BE2C (cell line): ENCODE results near the gene DQX1.

ENCODE experiments used
- DNase-seq: peaks from one replicate; pipeline ENCODE4 v3.0.0-alpha.2; 2020
- H3K27me3 ChIP-seq: fragments of 250-450 bp; sonication (Bioruptor Pico); 2 replicates; pipeline ENCODE4 v1.5.1; 2020; ENCODE audit warnings: mild to moderate bottlenecking
- H3K36me3 ChIP-seq: fragments of 250-450 bp; sonication (Bioruptor Pico); 2 replicates; pipeline ENCODE4 v1.5.1; 2020; ENCODE audit warnings: mild to moderate bottlenecking
- H3K4me1 ChIP-seq: fragments of 250-450 bp; sonication (Bioruptor Pico); 2 replicates; pipeline ENCODE4 v1.5.1; 2020
- H3K4me3 ChIP-seq: 2 replicates; pipeline ENCODE4 v1.5.1; 2011; ENCODE audit warnings: low read depth, low read length
- H3K9me3 ChIP-seq: fragments of 250-450 bp; sonication (Bioruptor Pico); 2 replicates; pipeline ENCODE4 v1.5.1; 2020
- CTCF ChIP-seq: IDR thresholded peaks from 2 replicates; pipeline ENCODE4 v1.5.1; 2012; ENCODE audit warnings: mild to moderate bottlenecking, low read depth, low read length

Gene DQX1

GRCh38 chr2:74514368-74515270, 11.4 kb downstream of the DQX1 start, which contains the start of gene TLX2:
TSS of gene TLX2 (plus strand) at chr2:74514450. CDS start at chr2:74514807, 357 bp downstream.
- Histone ChIP-seq H3K9me3 (no peaks in the 10 kb centered on the region; the same call in 1 of the 2 replicates), H3K27me3 (no peaks in the 10 kb centered on the region), H3K4me3 (peak within 1 kb of the TSS; percentile 74), H3K4me1 (peaks cover 4% of the 10 kb centered on the region), H3K36me3 (peaks cover 50% of the 10 kb centered on the region)
- no peak for TF ChIP-seq CTCF
- no peak for DNase-seq

- peak; percentile 83 for DNase-seq
- Histone ChIP-seq H3K27me3 (no peaks in the 10 kb centered on the region), H3K9me3 (no peaks in the 10 kb centered on the region; the same call in 1 of the 2 replicates), H3K4me3 (peak overlapping the region; percentile 74), H3K36me3 (peaks cover 42% of the 10 kb centered on the region), H3K4me1 (peaks cover 6% of the 10 kb centered on the region)
- TF ChIP-seq CTCF = no peak
Observed at GRCh38 chr2:74513605-74514367, 12.2 kb downstream of the DQX1 start.

- peak; percentile 83 for DNase-seq
- no peaks in the 10 kb centered on the region for H3K27me3 ChIP-seq
- H3K36me3 ChIP-seq = peaks cover 33% of the 10 kb centered on the region
- no peak for TF ChIP-seq CTCF
- H3K9me3 ChIP-seq = no peaks in the 10 kb centered on the region; the same call in 1 of the 2 replicates
- peaks cover 11% of the 10 kb centered on the region for H3K4me1 ChIP-seq
- H3K4me3 ChIP-seq = peak overlapping the region; percentile 74
Observed at GRCh38 chr2:74512744-74513604, 13.1 kb downstream of the DQX1 start.

GRCh38 chr2:74511104-74511989, 14.7 kb downstream of the DQX1 start:
- no peak for TF ChIP-seq CTCF
- no peak for DNase-seq
- Histone ChIP-seq H3K27me3 (no peaks in the 10 kb centered on the region), H3K4me3 (no peak overlapping the region), H3K4me1 (peaks cover 11% of the 10 kb centered on the region), H3K36me3 (peaks cover 22% of the 10 kb centered on the region), H3K9me3 (no peaks in the 10 kb centered on the region; the same call in 1 of the 2 replicates)

- Histone ChIP-seq H3K36me3 (peaks cover 23% of the 10 kb centered on the region), H3K4me3 (no peak overlapping the region), H3K27me3 (no peaks in the 10 kb centered on the region), H3K9me3 (no peaks in the 10 kb centered on the region), H3K4me1 (peaks cover 11% of the 10 kb centered on the region)
- no peak for TF ChIP-seq CTCF
- no peak for DNase-seq
Observed at GRCh38 chr2:74510272-74510671, 15.8 kb downstream of the DQX1 start.
